ENCODE measurements around the gene DRAM1.
"Not testable (repeated sequence)": the region's sequence is repeated elsewhere in the genome, so short reads cannot be mapped to it uniquely, and the experiment has no call there.

The DRAM1 gene

GRCh38 chr12:101915841-101916240 lies 38.5 kb downstream of the DRAM1 start:
- TF ChIP-seq, protein P1, sequence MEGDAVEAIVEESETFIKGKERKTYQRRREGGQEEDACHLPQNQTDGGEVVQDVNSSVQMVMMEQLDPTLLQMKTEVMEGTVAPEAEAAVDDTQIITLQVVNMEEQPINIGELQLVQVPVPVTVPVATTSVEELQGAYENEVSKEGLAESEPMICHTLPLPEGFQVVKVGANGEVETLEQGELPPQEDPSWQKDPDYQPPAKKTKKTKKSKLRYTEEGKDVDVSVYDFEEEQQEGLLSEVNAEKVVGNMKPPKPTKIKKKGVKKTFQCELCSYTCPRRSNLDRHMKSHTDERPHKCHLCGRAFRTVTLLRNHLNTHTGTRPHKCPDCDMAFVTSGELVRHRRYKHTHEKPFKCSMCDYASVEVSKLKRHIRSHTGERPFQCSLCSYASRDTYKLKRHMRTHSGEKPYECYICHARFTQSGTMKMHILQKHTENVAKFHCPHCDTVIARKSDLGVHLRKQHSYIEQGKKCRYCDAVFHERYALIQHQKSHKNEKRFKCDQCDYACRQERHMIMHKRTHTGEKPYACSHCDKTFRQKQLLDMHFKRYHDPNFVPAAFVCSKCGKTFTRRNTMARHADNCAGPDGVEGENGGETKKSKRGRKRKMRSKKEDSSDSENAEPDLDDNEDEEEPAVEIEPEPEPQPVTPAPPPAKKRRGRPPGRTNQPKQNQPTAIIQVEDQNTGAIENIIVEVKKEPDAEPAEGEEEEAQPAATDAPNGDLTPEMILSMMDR (IDR thresholded peaks at IDR 0.05; ENCODE audit: low read depth, low read length) = no peak
- no peak for DNase-seq (ENCODE audit: extremely low read depth, low read depth)

GRCh38 chr12:101918805-101919204 lies 41.4 kb downstream of the DRAM1 start:
- DNase-seq (ENCODE audit: extremely low read depth, low read depth) = not testable (repeated sequence)

DNA sequence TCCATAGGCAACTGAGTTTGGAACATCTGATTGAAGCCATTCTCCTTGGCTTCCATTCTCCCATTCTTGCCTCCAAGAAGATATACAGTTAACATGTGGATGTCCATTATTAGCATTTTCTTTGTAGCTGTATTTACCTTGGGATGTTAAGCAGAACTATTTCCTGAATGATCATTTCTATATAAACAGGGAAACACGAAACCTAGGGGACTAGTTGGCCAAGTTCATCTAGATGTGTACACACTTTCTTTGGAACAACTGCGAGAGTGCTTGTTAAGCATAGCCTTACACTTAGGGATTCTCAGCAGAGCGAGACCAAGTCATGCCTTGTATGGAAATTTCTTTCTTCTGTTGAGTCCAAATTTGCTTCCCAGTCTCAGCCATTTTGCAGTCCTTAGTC lies 42.1 kb downstream of the DRAM1 start:
- TF ChIP-seq, protein P1 (IDR thresholded peaks at IDR 0.05; ENCODE audit: low read depth, low read length) = no peak
- no peak for DNase-seq (ENCODE audit: extremely low read depth, low read depth)

GRCh38 chr12:101920906-101921305 lies 43.5 kb downstream of the DRAM1 start:
- no peak for DNase-seq (ENCODE audit: extremely low read depth, low read depth)

DNA sequence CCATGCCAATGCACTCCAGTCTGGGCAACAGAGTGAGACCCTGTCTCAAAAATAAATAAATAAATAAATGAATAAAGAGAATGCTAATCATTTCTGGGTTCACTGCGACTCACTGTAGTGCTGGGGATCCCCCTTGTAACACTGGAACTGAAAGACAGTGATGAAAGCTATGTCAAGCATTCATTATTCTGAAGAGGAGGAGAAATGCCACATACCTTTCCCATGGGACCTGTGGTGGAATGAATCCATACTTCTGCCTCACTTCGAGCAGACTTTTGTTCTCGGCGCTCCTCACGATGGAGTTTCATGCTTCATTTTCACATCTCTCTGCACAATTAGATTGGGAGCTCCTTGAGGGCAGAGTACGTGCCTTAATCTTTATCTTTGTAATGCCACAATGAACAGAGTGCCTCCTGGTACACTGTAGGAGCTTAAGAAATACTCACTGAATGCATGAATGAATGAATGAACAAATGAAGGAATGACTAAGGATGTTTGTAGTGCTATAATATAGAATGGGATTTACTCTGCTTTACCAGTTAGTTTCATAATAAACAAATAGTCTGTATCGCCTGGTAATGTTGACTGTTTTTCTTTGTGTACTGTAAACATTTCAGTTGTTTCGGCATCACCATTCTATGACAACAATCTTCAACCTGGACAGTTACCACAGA lies 45.8 kb downstream of the DRAM1 start:
- TF ChIP-seq, protein P1 (IDR thresholded peaks at IDR 0.05; ENCODE audit: low read depth, low read length) = no peak
- DNase-seq (ENCODE audit: extremely low read depth, low read depth) = no peak

More at GRCh38 chr12:101920906-101921305, 43.5 kb downstream of the DRAM1 start:
- TF ChIP-seq, protein P1 (IDR thresholded peaks at IDR 0.05; ENCODE audit: low read depth, low read length) = no peak

DNA sequence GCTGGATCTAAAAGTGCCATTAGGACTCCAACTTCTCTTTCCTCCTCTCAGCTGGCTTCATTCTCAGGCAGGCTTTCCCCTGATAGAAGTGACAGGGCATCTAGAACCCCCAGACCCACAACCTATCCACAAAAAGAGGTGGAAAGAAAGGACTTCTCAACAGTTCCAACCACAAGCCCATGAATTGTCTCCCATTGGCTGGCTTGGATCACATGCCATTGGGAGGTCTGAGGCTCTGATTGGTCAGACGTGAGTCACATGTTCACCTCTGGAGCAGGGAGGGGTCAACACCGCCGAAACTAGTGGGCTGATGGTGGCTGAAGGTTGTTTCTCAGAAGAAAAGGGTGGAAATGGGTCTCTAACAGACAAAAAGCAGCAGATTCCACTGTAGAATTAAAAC lies 47.2 kb downstream of the DRAM1 start:
- TF ChIP-seq, protein P1 (IDR thresholded peaks at IDR 0.05; ENCODE audit: low read depth, low read length) = no peak
- no peak for DNase-seq (ENCODE audit: extremely low read depth, low read depth)

- TF ChIP-seq, protein P1 (IDR thresholded peaks at IDR 0.05; ENCODE audit: low read depth, low read length) = no peak
- peak; percentile 97 for DNase-seq (ENCODE audit: extremely low read depth, low read depth)
Measured at GRCh38 chr12:101925361-101925760, 48.0 kb downstream of the DRAM1 start.

GRCh38 chr12:101925935-101926334 lies 48.6 kb downstream of the DRAM1 start:
- DNase-seq (ENCODE audit: extremely low read depth, low read depth) = no peak
- TF ChIP-seq, protein P1 (IDR thresholded peaks at IDR 0.05; ENCODE audit: low read depth, low read length) = no peak

Measured in AG09319 (cell line).